ENCODE measurements around the gene ZNF417.

DNA sequence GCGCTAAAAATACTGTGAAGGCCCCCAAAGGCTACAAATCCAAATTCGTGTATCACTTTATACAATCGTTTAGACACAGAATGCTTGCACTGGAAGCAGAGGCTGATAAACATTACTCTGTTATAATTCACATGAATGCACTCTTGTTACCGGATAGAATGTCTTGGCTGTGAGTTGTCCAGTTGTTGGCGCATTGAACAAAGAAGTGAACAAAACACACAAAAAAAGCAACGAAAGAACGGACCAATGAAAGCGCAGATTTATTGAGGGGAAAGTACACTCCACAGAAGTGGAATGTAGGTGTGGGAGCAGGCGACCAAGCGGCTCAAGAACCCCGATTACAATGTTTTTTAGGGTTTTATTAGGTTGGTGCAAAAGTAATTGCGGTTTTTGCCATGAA, 19.3 kb upstream of the ZNF417 start:
- TF ChIP-seq, protein P1, sequence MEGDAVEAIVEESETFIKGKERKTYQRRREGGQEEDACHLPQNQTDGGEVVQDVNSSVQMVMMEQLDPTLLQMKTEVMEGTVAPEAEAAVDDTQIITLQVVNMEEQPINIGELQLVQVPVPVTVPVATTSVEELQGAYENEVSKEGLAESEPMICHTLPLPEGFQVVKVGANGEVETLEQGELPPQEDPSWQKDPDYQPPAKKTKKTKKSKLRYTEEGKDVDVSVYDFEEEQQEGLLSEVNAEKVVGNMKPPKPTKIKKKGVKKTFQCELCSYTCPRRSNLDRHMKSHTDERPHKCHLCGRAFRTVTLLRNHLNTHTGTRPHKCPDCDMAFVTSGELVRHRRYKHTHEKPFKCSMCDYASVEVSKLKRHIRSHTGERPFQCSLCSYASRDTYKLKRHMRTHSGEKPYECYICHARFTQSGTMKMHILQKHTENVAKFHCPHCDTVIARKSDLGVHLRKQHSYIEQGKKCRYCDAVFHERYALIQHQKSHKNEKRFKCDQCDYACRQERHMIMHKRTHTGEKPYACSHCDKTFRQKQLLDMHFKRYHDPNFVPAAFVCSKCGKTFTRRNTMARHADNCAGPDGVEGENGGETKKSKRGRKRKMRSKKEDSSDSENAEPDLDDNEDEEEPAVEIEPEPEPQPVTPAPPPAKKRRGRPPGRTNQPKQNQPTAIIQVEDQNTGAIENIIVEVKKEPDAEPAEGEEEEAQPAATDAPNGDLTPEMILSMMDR (IDR thresholded peaks at IDR 0.05), result no peak
- TF ChIP-seq POLR2A (IDR thresholded peaks at IDR 0.05), result no peak

Measured in uterus (tissue), 2 donors.